ENCODE measurements around the gene EFCAB11.

DNA sequence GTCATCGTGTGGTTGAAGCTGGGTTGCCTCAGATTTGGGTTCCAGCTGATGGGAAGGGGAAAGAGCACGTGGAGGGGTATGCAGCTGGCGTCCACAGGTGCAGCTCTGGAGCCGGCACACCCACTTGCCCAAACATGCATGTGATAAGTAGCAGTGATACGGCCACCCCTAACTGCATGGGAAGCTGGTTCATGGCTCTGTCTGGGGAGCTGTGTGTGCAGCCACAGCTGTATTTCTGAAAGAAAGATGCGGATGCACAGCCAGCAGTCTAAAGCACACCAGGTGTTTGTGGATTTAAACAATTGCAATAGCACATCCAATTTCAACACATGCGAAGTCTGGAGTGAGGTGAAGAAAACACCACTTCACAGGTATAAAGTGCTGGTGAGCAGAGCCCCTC lies 181.4 kb downstream of the EFCAB11 start:
- TF ChIP-seq CTCF (IDR thresholded peaks at IDR 0.05) (no peak), POLR2A (IDR thresholded peaks at IDR 0.05) (no peak)

Data from esophagus squamous epithelium (tissue), 4 donors.